ENCODE data around the gene DNAH14. TPM values are rescaled to one million over a fixed set of nuclear protein-coding genes. Genes with fewer than 3 reads are reported as not detected.

The DNAH14 gene
- total RNA-seq, 1 donor = 31.8 TPM

DNA sequence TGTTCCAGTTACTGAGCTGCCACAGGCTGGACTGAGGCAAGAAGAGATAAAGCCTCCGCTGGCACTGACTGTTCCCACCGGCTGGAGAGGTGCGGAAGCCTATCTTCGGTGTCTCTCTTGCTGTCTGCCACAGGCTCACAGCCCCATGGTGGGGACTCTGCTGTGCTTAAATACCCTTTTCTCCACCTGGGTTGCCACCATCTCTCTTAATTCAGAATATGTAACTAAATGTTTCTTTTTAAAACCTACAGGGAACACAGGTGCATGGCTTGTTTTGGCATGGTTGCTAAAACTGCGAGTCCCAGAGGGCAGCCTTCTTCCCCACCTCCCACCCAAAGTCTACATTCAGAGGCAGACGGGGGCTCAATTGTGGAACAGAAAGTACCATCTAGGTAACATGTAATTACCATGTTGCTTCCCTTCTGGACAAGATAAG lies 506.5 kb downstream of the DNAH14 start:
- H3K4me2 ChIP-seq (ENCODE audit: insufficient read depth, low read length) = no peak overlapping the region
- no peak for DNase-seq (ENCODE audit: insufficient read length, low spot score, missing footprints)
- H3K9me3 ChIP-seq (ENCODE audit: low read depth, low read length) = no peaks in the 10 kb centered on the region
- H3K79me2 ChIP-seq (ENCODE audit: insufficient read depth, low read length) = no peaks in the 10 kb centered on the region
- no peaks in the 10 kb centered on the region for H4K20me1 ChIP-seq (ENCODE audit: insufficient read depth, low read length)
- no peaks in the 10 kb centered on the region for H3K36me3 ChIP-seq (ENCODE audit: insufficient read depth, low read length)
- H2AFZ ChIP-seq (ENCODE audit: low read length) = no peak overlapping the region
- no peak overlapping the region for H3K4me3 ChIP-seq (ENCODE audit: insufficient read depth, low read length)
- peaks cover 5% of the 10 kb centered on the region for H3K27me3 ChIP-seq (ENCODE audit: insufficient read depth, low read length)
- H3K4me1 ChIP-seq (ENCODE audit: insufficient read depth, low read length) = no peaks in the 10 kb centered on the region
- H3K27ac ChIP-seq (ENCODE audit: low read depth, low read length) = no peak overlapping the region
- TF ChIP-seq, protein P1, sequence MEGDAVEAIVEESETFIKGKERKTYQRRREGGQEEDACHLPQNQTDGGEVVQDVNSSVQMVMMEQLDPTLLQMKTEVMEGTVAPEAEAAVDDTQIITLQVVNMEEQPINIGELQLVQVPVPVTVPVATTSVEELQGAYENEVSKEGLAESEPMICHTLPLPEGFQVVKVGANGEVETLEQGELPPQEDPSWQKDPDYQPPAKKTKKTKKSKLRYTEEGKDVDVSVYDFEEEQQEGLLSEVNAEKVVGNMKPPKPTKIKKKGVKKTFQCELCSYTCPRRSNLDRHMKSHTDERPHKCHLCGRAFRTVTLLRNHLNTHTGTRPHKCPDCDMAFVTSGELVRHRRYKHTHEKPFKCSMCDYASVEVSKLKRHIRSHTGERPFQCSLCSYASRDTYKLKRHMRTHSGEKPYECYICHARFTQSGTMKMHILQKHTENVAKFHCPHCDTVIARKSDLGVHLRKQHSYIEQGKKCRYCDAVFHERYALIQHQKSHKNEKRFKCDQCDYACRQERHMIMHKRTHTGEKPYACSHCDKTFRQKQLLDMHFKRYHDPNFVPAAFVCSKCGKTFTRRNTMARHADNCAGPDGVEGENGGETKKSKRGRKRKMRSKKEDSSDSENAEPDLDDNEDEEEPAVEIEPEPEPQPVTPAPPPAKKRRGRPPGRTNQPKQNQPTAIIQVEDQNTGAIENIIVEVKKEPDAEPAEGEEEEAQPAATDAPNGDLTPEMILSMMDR (IDR thresholded peaks at IDR 0.05; ENCODE audit: extremely low read depth, low read depth, low read length) = no peak

DNA sequence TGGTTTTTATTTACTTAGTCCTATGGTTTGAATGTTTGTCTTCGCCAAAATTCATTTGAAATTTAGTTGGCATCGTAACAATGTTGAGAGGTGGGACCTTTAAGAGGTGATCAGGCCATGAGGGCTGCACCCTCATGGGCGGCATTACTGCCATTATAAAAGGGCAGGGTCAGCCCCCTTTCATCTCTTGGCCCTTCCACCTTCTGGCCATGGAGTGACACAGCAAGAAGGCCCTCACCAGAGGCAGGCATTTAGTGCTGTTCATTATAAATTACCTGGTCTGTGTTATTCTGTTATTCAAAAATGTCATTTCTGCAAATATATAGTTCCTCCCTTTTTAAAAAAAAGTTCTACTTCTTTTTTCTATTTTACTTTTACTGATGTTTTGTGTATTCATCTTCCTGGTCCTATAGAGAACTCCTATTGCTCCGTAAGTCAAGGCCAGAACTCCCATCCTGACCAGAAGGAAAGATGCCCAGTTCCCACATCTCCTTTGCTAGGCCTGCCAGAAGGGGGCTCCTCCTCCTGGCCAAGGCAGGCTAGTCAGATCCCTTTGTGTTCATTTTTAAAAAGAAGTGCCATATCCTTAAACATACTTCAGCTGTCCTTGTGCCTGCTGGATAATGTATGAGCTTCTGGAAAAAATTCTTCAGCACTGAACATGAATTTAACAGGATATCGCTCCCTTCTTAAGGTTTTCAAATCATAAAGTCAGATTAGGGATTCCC lies 508.4 kb downstream of the DNAH14 start:
- DNase-seq (ENCODE audit: insufficient read length, low spot score, missing footprints) = peak; percentile 86
- H3K36me3 ChIP-seq (ENCODE audit: insufficient read depth, low read length) = no peaks in the 10 kb centered on the region

DNA sequence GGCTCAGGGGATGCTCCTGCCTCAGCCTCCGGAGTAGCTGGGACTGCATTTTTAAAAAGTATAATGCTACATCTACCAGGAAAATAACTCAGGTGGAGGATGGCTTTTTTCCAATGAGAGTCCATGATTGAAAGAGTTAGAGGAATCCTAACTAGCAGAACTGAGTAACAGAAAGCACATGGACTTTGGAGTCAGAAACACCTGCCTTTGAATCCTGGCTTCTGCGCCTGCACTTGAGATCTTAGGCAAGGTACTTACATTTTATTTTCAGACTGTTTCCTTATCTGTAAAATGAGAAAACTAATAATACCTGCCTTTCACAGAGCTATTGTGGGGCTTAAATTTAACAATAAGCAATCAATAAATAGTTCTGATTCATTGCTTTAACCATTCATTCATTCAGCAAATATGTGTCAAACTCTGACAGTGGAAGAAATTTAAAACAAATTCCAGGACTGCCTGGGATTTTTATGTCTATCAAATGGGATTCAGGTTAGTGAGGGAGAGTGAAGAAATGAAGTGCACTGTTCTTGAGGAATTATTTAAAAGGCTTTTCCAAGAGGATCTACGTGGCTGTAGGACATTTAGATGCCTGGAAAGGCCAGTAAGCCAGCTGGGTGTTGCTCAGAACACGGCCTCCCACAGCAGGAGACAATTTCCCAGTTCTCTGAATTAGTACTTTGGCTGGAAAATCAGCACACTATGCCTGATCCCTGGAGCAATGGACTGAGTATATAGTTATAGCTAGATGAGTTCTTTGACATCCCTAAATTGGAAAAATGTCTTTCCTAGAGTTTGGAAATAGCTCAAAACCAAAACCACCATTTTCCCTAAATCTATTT lies 511.1 kb downstream of the DNAH14 start:
- Histone ChIP-seq H3K36me3 (ENCODE audit: insufficient read depth, low read length) (no peaks in the 10 kb centered on the region), H3K27ac (ENCODE audit: low read depth, low read length) (no peak overlapping the region), H3K4me1 (ENCODE audit: insufficient read depth, low read length) (peaks cover 11% of the 10 kb centered on the region), H4K20me1 (ENCODE audit: insufficient read depth, low read length) (no peaks in the 10 kb centered on the region), H3K4me3 (ENCODE audit: insufficient read depth, low read length) (no peak overlapping the region), H3K4me2 (ENCODE audit: insufficient read depth, low read length) (no peak overlapping the region), H3K79me2 (ENCODE audit: insufficient read depth, low read length) (no peaks in the 10 kb centered on the region), H3K27me3 (ENCODE audit: insufficient read depth, low read length) (peaks cover 5% of the 10 kb centered on the region), H3K9me3 (ENCODE audit: low read depth, low read length) (no peaks in the 10 kb centered on the region), H2AFZ (ENCODE audit: low read length) (peak overlapping the region; percentile 71)
- TF ChIP-seq, protein P1 (IDR thresholded peaks at IDR 0.05; ENCODE audit: extremely low read depth, low read depth, low read length) = no peak
- no peak for DNase-seq (ENCODE audit: insufficient read length, low spot score, missing footprints)

More for the DNA sequence above, 508.4 kb downstream of the DNAH14 start:
- TF ChIP-seq, protein P1 (IDR thresholded peaks at IDR 0.05; ENCODE audit: extremely low read depth, low read depth, low read length) = peak; percentile 67
- H3K4me3 ChIP-seq (ENCODE audit: insufficient read depth, low read length) = no peak overlapping the region
- no peak overlapping the region for H2AFZ ChIP-seq (ENCODE audit: low read length)
- no peak overlapping the region for H3K27ac ChIP-seq (ENCODE audit: low read depth, low read length)
- no peaks in the 10 kb centered on the region for H3K9me3 ChIP-seq (ENCODE audit: low read depth, low read length)
- no peaks in the 10 kb centered on the region for H4K20me1 ChIP-seq (ENCODE audit: insufficient read depth, low read length)
- no peaks in the 10 kb centered on the region for H3K4me1 ChIP-seq (ENCODE audit: insufficient read depth, low read length)
- H3K4me2 ChIP-seq (ENCODE audit: insufficient read depth, low read length) = no peak overlapping the region
- H3K27me3 ChIP-seq (ENCODE audit: insufficient read depth, low read length) = peaks cover 5% of the 10 kb centered on the region
- no peaks in the 10 kb centered on the region for H3K79me2 ChIP-seq (ENCODE audit: insufficient read depth, low read length)

Data from osteoblast (primary cell).